Measurements from ENCODE around the gene ADPGK.
"Not testable (repeated sequence)": the region's sequence is repeated elsewhere in the genome, so short reads cannot be mapped to it uniquely, and the experiment has no call there.

The ADPGK gene

DNA sequence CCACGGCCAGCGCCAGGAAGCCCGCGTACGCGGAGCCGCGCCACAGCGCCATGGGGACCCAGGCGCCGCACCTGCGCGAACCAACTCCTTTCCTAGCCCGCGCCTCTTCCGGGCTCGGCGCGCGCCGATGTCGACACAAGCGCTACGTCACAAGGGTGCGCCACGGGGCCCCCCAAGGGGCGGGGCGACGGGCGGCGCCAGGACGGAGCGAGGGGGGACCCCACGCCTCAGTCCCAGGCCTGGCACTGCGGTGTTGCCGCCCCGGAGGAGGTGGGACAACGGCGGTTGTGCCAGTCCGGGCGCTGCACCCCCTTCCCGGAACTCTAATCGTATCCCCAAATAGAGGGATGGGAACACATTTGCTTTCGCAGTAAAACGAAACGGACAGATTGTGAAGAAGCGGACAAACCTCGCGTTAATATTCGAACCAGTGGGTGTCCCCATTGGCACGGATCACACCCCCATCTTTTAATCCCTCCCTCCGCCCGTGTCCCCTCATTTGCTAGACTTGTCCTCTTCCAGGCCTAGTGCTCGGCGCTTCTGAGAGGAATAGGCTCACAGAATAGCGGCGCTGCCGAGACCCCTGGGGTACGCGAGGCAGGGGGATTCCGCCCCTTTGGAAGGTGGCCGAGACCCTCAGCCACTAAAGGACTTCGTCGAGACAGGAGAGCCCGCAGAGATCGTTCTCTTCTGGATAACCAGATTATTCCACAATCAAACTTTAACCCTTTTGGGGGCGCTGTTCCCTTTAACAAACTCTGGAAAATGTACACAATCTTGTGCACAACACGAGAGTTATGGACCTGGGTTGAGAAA, at the start of gene ADPGK:
Gene ADPGK, minus strand, starts transcription at position 119 of the 816 bp plus-strand sequence. Its CDS starts 67 bp downstream, at position 52.
- DNase-seq (ENCODE audit: low read depth, low spot score), result peak; percentile 90

DNA sequence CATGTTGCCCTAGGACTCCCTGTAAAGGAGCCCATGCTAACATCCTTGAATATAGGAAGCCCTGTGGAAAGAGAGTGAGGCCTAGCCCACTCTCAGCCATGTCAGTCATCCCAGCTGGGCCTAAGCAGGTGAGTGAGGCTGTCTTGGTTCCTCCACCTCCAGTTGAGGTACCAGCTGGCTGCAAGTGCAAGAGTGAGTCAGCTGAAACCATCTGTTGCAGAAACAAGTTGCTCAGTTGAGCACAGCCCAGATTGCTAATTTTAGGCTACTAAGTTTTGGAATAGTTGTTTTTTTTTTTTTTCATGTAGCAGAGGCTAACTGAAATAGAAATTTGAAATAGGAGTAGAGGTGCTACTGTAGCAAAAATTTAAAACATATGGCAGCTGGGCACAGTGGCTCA, 43.7 kb upstream of the ADPGK start:
- DNase-seq (ENCODE audit: low read depth, low spot score), result no peak

GRCh38 chr15:72826611-72827010, 43.1 kb upstream of the ADPGK start:
- no peak for DNase-seq (ENCODE audit: low read depth, low spot score)

GRCh38 chr15:72825829-72826228, 42.3 kb upstream of the ADPGK start:
- DNase-seq (ENCODE audit: low read depth, low spot score), result no peak

- no peak for DNase-seq (ENCODE audit: low read depth, low spot score)
Observed at GRCh38 chr15:72824781-72825180, 41.2 kb upstream of the ADPGK start.

GRCh38 chr15:72824112-72824511, 40.6 kb upstream of the ADPGK start:
- no peak for DNase-seq (ENCODE audit: low read depth, low spot score)

DNA sequence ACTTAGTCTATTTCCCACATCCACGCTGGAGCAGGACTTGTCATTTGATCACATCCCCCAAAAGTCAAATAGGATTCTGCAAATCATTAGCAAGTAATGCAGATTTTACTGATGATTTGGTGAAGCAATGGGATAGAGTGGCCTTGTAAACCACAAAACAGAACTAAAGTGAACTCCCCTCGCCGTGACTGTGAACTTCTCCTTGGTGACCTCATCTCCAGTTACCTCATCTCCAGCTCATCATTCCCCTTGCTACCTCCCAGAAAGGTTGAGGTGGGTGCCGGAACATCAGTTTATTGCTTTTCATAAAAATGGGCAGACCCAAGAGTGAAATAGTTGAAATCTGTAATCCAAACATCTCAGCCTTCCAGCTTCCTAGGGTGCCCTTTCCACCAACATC, 36.7 kb upstream of the ADPGK start:
- DNase-seq (ENCODE audit: low read depth, low spot score), result no peak

GRCh38 chr15:72818632-72819031, 35.1 kb upstream of the ADPGK start:
- DNase-seq (ENCODE audit: low read depth, low spot score), result no peak

- DNase-seq (ENCODE audit: low read depth, low spot score), result no peak
Observed at GRCh38 chr15:72813345-72814004, 29.9 kb upstream of the ADPGK start.

GRCh38 chr15:72809329-72809728, 25.8 kb upstream of the ADPGK start:
- no peak for DNase-seq (ENCODE audit: low read depth, low spot score)

DNA sequence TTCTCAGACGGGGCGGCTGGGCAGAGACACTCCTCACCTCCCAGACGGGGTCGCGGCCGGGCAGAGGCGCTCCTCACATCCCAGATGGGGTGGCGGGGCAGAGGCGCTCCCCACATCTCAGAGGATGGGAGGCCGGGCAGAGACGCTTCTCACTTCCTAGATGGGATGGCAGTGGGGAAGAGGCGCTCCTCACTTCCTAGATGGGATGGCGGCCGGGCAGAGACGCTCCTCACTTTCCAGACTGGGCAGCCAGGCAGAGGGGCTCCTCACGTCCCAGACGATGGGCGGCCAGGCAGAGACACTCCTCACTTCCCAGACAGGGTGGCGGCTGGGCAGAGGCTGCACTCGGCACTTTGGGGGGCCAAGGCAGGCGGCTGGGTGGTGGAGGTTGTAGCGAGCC, 23.8 kb upstream of the ADPGK start:
- not testable (repeated sequence) for DNase-seq (ENCODE audit: low read depth, low spot score)

GRCh38 chr15:72803006-72803405, 19.4 kb upstream of the ADPGK start:
- no peak for DNase-seq (ENCODE audit: low read depth, low spot score)

- no peak for DNase-seq (ENCODE audit: low read depth, low spot score)
Observed at GRCh38 chr15:72801590-72802325, 18.2 kb upstream of the ADPGK start.

GRCh38 chr15:72800833-72801481, 17.4 kb upstream of the ADPGK start:
- DNase-seq (ENCODE audit: low read depth, low spot score), result no peak

GRCh38 chr15:72797834-72798233, 14.3 kb upstream of the ADPGK start:
- no peak for DNase-seq (ENCODE audit: low read depth, low spot score)

- DNase-seq (ENCODE audit: low read depth, low spot score), result no peak
Observed at GRCh38 chr15:72797338-72797689, 13.8 kb upstream of the ADPGK start.

DNA sequence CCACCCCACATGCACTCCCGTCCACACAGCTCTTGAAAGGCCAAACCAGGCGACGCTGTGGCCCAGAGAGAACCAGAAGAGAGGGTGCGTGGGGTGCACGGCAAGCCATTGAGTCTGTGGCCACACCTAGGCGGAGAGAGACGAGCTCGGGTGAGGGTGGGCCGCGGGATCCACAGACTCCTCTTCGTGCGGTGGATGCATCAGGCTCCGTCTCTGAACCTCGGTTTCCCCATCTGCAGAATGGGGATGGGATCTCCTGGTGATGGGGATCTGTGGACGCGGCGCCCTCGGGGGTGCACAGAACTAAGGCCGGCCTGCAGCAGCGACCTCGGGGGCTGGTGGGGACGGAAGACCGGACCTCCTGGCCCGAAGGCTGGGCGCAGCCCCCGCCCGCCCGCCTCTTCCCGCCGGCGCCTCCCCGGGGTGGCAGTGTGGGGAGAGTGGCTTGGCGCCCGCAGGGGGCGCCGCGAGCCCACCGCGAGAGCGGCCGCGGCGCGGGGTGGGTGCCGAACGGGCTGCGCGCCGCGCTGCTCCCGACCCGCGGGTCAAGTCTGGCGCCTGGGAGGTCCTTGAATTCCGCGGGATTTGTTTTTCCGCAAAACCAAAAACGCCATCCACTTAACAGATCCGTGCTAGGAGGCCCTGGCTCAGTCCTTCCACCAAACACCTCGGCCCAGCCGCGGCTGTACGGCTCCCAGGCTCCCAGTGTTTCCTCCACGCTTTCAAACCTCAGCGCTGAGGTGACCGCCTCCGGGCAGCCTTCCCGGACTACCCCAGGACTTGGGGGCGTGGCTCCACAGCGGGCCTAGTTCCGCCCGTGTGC, 13.2 kb upstream of the ADPGK start:
- no peak for DNase-seq (ENCODE audit: low read depth, low spot score)

GRCh38 chr15:72796210-72796514, 12.6 kb upstream of the ADPGK start:
- no peak for DNase-seq (ENCODE audit: low read depth, low spot score)

- no peak for DNase-seq (ENCODE audit: low read depth, low spot score)
Observed at GRCh38 chr15:72793766-72794660, 10.5 kb upstream of the ADPGK start.

- DNase-seq (ENCODE audit: low read depth, low spot score), result no peak
Observed at GRCh38 chr15:72792431-72792830, 8.9 kb upstream of the ADPGK start.
